ENCODE data around the gene L1TD1.
"Not testable (repeated sequence)": the region's sequence is repeated elsewhere in the genome, so short reads cannot be mapped to it uniquely, and the experiment has no call there.

The L1TD1 gene

GRCh38 chr1:62237950-62238374 is 43.3 kb downstream of the L1TD1 start:
- DNase-seq = no peak

DNA sequence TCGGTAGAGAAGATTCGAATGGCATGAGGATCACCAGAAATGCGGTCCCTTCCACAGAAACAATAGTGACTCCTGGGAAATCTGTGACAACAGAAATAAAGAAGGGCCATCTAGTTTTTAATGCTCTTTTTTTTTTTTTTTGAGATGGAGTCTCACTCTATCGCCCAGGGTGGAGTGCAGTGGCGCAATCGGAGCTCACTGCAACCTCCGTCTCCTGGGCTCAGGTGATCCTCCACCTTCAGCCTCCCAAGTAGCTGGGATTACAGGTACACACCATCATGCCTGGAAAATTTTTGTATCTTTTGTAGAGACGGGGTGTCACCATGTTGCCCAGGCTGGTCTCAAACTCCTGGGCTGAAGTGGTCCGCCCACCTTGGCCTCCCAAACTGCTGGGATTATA is 43.9 kb downstream of the L1TD1 start:
- DNase-seq = no peak

DNA sequence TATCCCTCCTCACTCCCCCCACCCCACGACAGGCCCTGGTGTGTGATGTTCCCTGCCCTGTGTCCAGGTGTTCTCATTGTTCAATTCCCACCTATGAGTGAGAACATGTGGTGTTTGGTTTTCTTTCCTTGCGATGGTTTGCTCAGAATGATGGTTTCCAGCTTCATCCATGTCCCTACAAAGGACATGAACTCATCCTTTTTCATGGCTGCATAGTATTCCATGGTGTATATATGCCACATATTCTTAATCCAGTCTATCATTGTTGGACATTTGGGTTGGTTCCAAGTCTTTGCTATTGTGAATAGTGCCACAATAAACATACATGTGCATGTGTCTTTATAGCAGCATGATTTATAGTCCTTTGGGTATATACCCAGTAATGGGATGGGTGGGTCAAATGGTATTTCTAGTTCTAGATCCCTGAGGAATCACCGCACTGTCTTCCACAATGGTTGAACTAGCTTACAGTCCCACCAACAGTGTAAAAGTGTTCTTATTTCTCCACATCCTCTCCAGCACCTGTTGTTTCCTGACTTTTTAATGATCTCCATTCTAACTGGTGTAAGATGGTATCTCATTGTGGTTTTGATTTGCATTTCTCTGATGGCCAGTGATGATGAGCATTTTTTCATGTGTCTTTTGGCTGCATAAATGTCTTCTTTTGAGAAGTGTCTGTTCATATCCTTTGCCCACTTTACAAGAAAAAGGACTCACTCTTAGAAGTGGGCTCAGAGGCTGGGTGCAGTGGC is 45.2 kb downstream of the L1TD1 start:
- not testable (repeated sequence) for DNase-seq

DNA sequence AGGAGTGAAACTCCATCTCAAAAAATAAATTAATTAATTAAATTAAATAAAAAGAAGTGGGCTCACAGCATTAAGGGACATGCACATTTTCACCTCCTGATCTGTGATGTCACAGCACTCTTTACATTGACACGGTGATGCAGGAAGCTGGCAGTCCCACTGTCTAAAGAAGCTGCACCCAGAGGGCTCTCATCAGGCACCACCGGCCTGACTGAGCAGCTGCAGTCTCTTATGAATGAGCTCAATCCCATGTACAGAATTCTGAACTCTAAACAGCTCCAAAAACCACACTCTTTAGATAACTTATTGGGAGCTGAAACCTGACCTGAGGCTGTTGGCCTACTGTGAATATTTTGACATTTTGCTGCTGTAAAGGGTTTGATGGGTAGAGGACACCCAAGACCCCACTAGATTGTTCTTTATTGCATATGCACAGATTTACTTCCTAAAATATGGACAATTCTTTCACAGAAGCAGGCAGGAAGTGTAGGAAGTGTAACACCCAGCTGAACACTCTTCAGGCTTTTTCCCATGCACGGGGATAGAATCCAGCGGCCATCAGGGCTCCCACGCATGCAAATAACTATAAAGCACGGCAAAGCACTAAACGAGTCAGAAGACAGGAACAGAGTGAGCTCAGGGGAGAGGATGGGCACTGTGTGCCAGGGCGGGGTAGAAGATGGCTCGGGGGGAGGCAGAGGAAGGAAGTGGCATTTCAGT is 46.2 kb downstream of the L1TD1 start:
- no peak for DNase-seq

DNA sequence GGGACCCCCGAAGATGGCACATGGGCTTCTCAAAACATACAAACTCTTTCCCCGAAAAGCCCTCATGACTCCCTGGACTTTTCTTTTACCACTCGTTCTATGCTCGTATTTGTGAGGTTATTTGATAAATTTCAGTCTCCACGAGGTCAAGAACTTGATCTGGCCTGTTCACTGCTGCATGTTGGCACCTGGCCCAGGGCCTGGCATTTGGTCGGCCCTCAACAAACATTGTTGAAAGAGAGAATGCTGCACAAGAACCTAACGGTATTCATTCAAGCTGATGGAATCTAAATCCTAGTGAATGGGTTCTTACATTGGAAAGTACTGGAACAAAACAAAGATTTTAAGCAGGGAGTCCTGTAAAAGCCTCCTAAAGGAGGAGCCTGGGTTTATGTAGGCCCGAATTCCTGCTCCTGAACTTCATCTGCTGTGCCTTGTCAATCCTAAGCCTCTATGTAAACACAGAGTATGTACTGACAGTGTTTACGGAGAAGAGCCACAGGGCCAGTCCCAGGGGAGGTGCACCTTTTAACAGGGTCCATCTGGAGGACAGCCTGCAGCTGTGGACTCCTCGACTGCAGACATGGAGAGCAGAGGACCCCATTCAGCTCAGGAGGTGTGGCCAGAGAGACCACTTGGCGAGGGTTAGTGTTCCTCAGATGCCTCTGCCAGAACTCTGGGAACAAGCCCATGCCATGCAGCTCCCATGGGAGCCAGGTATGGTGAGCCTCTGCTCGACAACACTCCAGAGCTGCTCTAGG is 46.9 kb downstream of the L1TD1 start:
- DNase-seq = no peak

- not testable (repeated sequence) for DNase-seq
Measured at GRCh38 chr1:62244380-62244779, 49.7 kb downstream of the L1TD1 start.

DNA sequence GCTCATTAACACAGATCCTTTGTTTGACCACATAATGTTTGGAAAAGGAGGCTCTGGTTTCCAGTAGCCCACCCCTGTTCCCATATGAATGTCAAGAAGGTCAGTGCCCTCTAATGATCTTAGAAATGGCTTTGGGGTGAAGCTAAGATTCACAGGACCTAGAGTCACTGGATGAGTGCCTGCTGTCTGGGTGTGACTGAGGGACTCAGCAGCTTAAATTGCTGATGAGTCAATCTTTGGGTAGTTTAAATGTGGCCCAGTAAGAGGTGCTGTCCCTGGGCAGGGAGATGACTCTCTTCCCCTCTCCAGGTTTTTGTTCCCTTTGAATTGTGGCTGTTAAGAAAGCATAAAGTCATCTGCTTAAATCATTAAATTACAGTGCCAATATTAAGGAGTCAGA is 50.6 kb downstream of the L1TD1 start:
- DNase-seq = no peak

GRCh38 chr1:62247391-62248168 is 52.9 kb downstream of the L1TD1 start:
- no peak for DNase-seq

DNA sequence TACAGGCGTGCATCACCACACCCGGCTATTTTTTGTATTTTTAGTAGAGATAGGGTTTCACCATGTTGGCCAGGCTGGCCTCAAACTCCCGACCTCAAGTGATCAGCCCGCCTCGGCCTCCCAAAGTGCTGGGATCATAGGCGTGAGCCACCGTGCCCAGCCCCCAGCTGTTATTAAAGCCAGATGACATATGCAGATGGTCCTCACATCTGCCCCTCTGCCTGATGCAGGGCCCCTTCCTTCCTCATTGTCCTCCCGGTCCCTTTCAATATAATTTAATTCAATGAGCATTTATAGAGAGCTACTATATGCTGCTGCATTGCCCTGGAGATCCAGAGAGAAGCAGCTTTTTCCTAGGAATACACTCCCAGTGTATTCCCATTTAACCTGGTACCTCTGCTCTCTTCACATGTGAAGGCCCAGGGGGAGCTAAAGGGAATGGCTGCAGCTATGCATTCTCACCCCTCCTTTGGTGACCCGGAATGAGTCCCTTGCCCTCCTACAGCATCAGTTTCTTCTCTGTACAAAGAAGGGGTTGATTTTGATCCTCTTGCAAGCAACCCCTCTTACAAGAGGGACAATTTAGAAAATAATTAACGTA is 55.6 kb downstream of the L1TD1 start:
- DNase-seq = no peak

DNA sequence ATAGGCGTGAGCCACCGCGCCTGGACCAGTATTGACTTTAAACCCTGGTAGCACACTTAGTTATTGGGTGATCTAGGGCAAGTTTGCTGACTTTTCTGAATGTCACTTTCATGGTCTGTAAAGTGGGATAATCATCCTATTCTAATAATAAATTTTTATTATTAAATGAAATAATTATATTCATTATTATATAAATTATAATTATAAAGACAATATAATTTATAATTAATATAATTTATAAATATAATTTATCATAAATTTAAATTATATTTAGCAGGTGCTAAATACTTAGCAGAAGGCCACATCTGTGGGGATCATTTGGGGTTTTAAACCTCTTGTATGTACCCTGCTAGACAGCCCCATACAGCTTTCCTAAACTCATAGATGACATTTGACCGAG is 64.9 kb downstream of the L1TD1 start:
- no peak for DNase-seq

DNA sequence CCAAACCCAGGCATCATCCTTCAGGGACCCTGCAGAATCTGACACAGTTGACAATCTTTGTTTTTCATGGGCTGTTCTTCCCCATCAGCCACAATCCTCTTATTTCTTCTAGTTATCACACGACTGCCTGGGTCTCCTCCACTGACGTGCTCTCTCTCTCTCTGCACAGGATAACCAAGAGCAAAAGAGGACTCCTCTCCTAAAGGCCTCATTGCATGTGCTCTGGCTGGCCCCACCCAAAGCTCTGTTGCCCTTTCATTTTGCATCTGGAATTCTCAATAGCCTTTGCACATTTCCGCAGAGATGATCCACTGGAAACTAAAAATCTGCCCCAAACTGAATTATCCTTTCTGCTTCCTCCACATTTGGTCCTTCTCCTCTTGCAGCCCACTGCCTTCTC is 66.0 kb downstream of the L1TD1 start:
- DNase-seq = no peak
